Occipital lobe (tissue), 2 donors: ENCODE data around the gene TNFRSF11A. TPM values are rescaled to one million over a fixed set of nuclear protein-coding genes. Genes with fewer than 3 reads are reported as not detected.

Experiments used
- DNase-seq: peaks from one replicate; lab custom pipeline; 2025; lab: John Stamatoyannopoulos, UW
- total RNA-seq: library from RNA; depleted of rRNA; stranded (reverse); fragments of >200 nt; gene quantifications from one replicate; pipeline ENCODE4 v1.2.3, GENCODE V29; 2014

Gene TNFRSF11A
- total RNA-seq, 1 donor from 2014 or later, result 1.6 TPM

- no peak for DNase-seq
Observed at GRCh38 chr18:62325806-62326645, 916 bp downstream of the TNFRSF11A start.

GRCh38 chr18:62326646-62327348, 1.7 kb downstream of the TNFRSF11A start:
- DNase-seq, result no peak

GRCh38 chr18:62327977-62328376, 2.9 kb downstream of the TNFRSF11A start:
- no peak for DNase-seq

GRCh38 chr18:62328586-62329525, 3.7 kb downstream of the TNFRSF11A start:
- DNase-seq, result no peak

GRCh38 chr18:62329691-62330454, 4.8 kb downstream of the TNFRSF11A start:
- no peak for DNase-seq

- no peak for DNase-seq
Observed at GRCh38 chr18:62330650-62331049, 5.5 kb downstream of the TNFRSF11A start.

- DNase-seq, result no peak
Observed at GRCh38 chr18:62331581-62332356, 6.7 kb downstream of the TNFRSF11A start.

GRCh38 chr18:62332431-62332830, 7.3 kb downstream of the TNFRSF11A start:
- DNase-seq, result no peak

- DNase-seq, result no peak
Observed at GRCh38 chr18:62332964-62333695, 8.0 kb downstream of the TNFRSF11A start.

- no peak for DNase-seq
Observed at GRCh38 chr18:62334120-62334519, 9.0 kb downstream of the TNFRSF11A start.

GRCh38 chr18:62335494-62335893, 10.4 kb downstream of the TNFRSF11A start:
- no peak for DNase-seq

- no peak for DNase-seq
Observed at GRCh38 chr18:62336618-62337017, 11.5 kb downstream of the TNFRSF11A start.

- no peak for DNase-seq
Observed at GRCh38 chr18:62337336-62337735, 12.2 kb downstream of the TNFRSF11A start.

GRCh38 chr18:62338446-62339105, 13.5 kb downstream of the TNFRSF11A start:
- DNase-seq, result no peak

GRCh38 chr18:62339106-62339988, 14.2 kb downstream of the TNFRSF11A start:
- no peak for DNase-seq

- DNase-seq, result no peak
Observed at GRCh38 chr18:62340996-62341395, 15.9 kb downstream of the TNFRSF11A start.

GRCh38 chr18:62341473-62341872, 16.4 kb downstream of the TNFRSF11A start:
- DNase-seq, result no peak

- no peak for DNase-seq
Observed at GRCh38 chr18:62342884-62343283, 17.8 kb downstream of the TNFRSF11A start.
